Panc1 (cell line): Measurements from ENCODE around the gene SNU13. TPM values are rescaled to one million over a fixed set of nuclear protein-coding genes. Genes with fewer than 3 reads are reported as not detected.
"Not testable (repeated sequence)": the region's sequence is repeated elsewhere in the genome, so short reads cannot be mapped to it uniquely, and the experiment has no call there.

Experiments
- ATAC-seq: fragments of 200-7000 bp; cut with Tn5 transposase; 2 replicates; pipeline ENCODE4 v1.9.1; 2020; ENCODE audit warnings: mild to moderate bottlenecking, moderate library complexity
- BruUV-seq: library from RNA; stranded (reverse); fragments of 400-500 nt; replicated peaks from 2 replicates; lab custom pipeline; 2021; lab: Mats Ljungman, UMichigan
- CTCF ChIA-PET: fragments of 300-600 bp; sonication (Branson Sonifier 250); formaldehyde crosslinking; loops from one replicate; lab custom pipeline; 2022; ENCODE audit warnings: antibody characterized with exemption; lab: Charles Lee
- POLR2A ChIA-PET: fragments of 300-600 bp; sonication (Branson Sonifier 250); formaldehyde crosslinking; loops from one replicate; lab custom pipeline; 2022; ENCODE audit warnings: antibody characterized with exemption; lab: Charles Lee
- DNase-seq: peaks from one replicate; pipeline ENCODE4 v3.0.0-alpha.2; 2010; ENCODE audit warnings: low read depth, low spot score
- H3K27ac ChIP-seq: 2 replicates; pipeline ENCODE4 v1.5.1; 2011; ENCODE audit warnings: mild to moderate bottlenecking, low read length, inconsistent platforms
- H3K27me3 ChIP-seq: fragments of 200-500 bp; sonication (Bioruptor generic); 2 replicates; pipeline ENCODE4 v1.6.0; 2014; ENCODE audit warnings: low read length, inconsistent platforms; ENCODE audit not compliant: control insufficient read depth, insufficient read depth
- H3K36me3 ChIP-seq: fragments of 200-500 bp; sonication (Bioruptor generic); 2 replicates; pipeline ENCODE4 v1.5.1; 2014; ENCODE audit warnings: inconsistent platforms, mild to moderate bottlenecking, low read length, moderate library complexity; ENCODE audit not compliant: control insufficient read depth, insufficient read depth
- H3K4me1 ChIP-seq: 2 replicates; pipeline ENCODE4 v1.5.1; 2011; ENCODE audit warnings: inconsistent platforms, mild to moderate bottlenecking, low read length, moderate library complexity; ENCODE audit not compliant: control insufficient read depth, insufficient read depth
- H3K4me3 ChIP-seq, 2 experiments: 2 replicates each; pipeline ENCODE4 v1.5.1; 2011 to 2012; ENCODE audit warnings: low read depth in 2 of 2, low read length in 2 of 2, mild to moderate bottlenecking in 2 of 2, inconsistent platforms in 1 of 2, moderate library complexity in 1 of 2
- H3K9me3 ChIP-seq: fragments of 200-500 bp; sonication (Bioruptor generic); 2 replicates; pipeline ENCODE4 v1.5.1; 2014; ENCODE audit warnings: low read depth, mild to moderate bottlenecking, inconsistent platforms, low read length, moderate library complexity; ENCODE audit not compliant: control insufficient read depth, insufficient read depth
- POLR2AphosphoS5 ChIP-seq: IDR thresholded peaks from 2 replicates; pipeline ENCODE4 v1.6.1; 2012; ENCODE audit warnings: mild to moderate bottlenecking, low read depth, low read length, moderate library complexity
- SIN3A ChIP-seq: IDR thresholded peaks from 2 replicates; pipeline ENCODE4 v1.6.1; 2012; ENCODE audit warnings: low read depth, mild to moderate bottlenecking, low read length, moderate library complexity, borderline replicate concordance; ENCODE audit not compliant: insufficient read depth
- TCF7L2 ChIP-seq: IDR thresholded peaks from 2 replicates; pipeline ENCODE4 v1.6.1; 2011; ENCODE audit warnings: mild to moderate bottlenecking, low read depth, low read length, inconsistent platforms
- in situ Hi-C: cut with HindIII; loops from 2 replicates; pipeline ENCODE4 v1.10.0; 2016; ENCODE audit warnings: low sequenced_read_pairs, low pct_unique_long_range_greater_than_20kb
- intact Hi-C: fragments of 100-400 bp; cut with micrococcal nuclease; formaldehyde crosslinking; loops from one replicate; pipeline ENCODE4 v1.10.0; 2022; ENCODE audit not compliant: unreplicated experiment
- total RNA-seq: library from RNA; stranded (reverse); gene quantifications from one replicate; pipeline ENCODE4 v1.2.1, GENCODE V29; 2021; ENCODE audit not compliant: unreplicated experiment
- TF ChIP-seq, protein P1 (sequence below), 2 experiments: IDR thresholded peaks; 2 replicates each; pipeline ENCODE4 v1.6.1; 2011 to 2012; ENCODE audit warnings: low read depth in 2 of 2, control low read depth in 1 of 2, low read length in 1 of 2, mild to moderate bottlenecking in 1 of 2, moderate library complexity in 1 of 2; ENCODE audit not compliant: insufficient read depth in 1 of 2
- TF ChIP-seq, protein P2 (sequence below): fragments of 450-650 bp; IDR thresholded peaks from 2 replicates; pipeline ENCODE4 v1.5.1; 2017; ENCODE audit warnings: mild to moderate bottlenecking

SNU13 gene
- total RNA-seq, 1 experiment from 2014 or later, result 113 TPM

- DNase-seq (no peak), ATAC-seq (no peak)
- Histone ChIP-seq H3K36me3 (peaks cover 29% of the 10 kb centered on the region; the same call in 1 of the 2 replicates), H3K27me3 (no peaks in the 10 kb centered on the region), H3K9me3 (no peaks in the 10 kb centered on the region), H3K27ac (no peak overlapping the region), H3K4me1 (no peaks in the 10 kb centered on the region), H3K4me3 (no peak overlapping the region)
- BruUV-seq, result TSS peak; percentile 19
- CTCF ChIA-PET, result no interaction called here
- POLR2A ChIA-PET, result no interaction called here
- in situ Hi-C loops, result no loop called here
- intact Hi-C loops, result no loop called here
- no peak for TF ChIP-seq TCF7L2
- TF ChIP-seq, protein P1, sequence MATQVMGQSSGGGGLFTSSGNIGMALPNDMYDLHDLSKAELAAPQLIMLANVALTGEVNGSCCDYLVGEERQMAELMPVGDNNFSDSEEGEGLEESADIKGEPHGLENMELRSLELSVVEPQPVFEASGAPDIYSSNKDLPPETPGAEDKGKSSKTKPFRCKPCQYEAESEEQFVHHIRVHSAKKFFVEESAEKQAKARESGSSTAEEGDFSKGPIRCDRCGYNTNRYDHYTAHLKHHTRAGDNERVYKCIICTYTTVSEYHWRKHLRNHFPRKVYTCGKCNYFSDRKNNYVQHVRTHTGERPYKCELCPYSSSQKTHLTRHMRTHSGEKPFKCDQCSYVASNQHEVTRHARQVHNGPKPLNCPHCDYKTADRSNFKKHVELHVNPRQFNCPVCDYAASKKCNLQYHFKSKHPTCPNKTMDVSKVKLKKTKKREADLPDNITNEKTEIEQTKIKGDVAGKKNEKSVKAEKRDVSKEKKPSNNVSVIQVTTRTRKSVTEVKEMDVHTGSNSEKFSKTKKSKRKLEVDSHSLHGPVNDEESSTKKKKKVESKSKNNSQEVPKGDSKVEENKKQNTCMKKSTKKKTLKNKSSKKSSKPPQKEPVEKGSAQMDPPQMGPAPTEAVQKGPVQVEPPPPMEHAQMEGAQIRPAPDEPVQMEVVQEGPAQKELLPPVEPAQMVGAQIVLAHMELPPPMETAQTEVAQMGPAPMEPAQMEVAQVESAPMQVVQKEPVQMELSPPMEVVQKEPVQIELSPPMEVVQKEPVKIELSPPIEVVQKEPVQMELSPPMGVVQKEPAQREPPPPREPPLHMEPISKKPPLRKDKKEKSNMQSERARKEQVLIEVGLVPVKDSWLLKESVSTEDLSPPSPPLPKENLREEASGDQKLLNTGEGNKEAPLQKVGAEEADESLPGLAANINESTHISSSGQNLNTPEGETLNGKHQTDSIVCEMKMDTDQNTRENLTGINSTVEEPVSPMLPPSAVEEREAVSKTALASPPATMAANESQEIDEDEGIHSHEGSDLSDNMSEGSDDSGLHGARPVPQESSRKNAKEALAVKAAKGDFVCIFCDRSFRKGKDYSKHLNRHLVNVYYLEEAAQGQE (IDR thresholded peaks at IDR 0.05; ENCODE audit: insufficient read depth in 1 of 2, low read depth in 2 of 2, low read length in 1 of 2), result no peak
- no peak for TF ChIP-seq POLR2AphosphoS5
- TF ChIP-seq SIN3A, result no peak
- TF ChIP-seq, protein P2, sequence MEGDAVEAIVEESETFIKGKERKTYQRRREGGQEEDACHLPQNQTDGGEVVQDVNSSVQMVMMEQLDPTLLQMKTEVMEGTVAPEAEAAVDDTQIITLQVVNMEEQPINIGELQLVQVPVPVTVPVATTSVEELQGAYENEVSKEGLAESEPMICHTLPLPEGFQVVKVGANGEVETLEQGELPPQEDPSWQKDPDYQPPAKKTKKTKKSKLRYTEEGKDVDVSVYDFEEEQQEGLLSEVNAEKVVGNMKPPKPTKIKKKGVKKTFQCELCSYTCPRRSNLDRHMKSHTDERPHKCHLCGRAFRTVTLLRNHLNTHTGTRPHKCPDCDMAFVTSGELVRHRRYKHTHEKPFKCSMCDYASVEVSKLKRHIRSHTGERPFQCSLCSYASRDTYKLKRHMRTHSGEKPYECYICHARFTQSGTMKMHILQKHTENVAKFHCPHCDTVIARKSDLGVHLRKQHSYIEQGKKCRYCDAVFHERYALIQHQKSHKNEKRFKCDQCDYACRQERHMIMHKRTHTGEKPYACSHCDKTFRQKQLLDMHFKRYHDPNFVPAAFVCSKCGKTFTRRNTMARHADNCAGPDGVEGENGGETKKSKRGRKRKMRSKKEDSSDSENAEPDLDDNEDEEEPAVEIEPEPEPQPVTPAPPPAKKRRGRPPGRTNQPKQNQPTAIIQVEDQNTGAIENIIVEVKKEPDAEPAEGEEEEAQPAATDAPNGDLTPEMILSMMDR, result no peak
Observed at GRCh38 chr22:41636467-41636866, 52.2 kb downstream of the SNU13 start.

DNA sequence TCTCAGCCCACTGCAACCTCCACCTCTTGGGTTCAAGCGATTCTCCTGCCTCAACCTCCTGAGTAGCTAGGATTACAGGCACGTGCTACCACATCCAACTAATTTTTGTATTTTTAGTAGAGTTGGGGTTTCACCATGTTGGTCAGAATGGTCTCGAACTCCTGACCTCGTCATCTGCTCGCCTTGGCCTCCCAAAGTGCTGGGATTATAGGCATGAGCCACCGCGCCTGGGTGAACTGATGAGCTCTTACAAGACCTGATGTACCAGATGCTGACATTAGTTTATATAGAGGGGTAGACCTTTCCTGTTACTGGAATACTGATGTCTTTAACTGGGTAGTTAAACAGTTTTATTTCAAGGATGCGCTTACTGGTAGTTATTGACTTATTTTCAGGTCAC is 54.1 kb downstream of the SNU13 start:
- CTCF ChIA-PET, in situ Hi-C loops, BruUV-seq, DNase-seq, H3K9me3 ChIP-seq, H3K4me3 ChIP-seq, H3K27ac ChIP-seq, intact Hi-C loops, H3K4me1 ChIP-seq, ATAC-seq, H3K27me3 ChIP-seq: not testable (repeated sequence)
- POLR2A ChIA-PET, result interaction anchor here (0.7 kb wide), 1 partner anchor 10 kb away, joined by 3 read pairs; no protein-coding TSS in a partner anchor
- peaks cover 25% of the 10 kb centered on the region; the same call in 1 of the 2 replicates for H3K36me3 ChIP-seq

DNA sequence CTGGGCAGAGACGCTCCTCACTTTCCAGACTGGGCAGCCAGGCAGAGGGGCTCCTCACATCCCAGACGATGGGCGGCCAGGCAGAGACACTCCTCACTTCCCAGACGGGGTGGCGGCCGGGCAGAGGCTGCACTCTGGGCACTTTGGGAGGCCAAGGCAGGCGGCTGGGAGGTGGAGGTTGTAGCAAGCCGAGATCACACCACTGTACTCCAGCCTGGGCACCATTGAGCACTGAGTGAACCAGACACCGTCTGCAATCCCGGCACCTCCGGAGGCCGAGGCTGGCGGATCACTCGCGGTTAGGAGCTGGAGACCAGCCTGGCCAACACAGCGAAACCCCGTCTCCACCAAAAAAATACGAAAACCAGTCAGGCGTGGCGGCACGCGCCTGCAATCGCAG is 57.1 kb downstream of the SNU13 start:
- POLR2A ChIA-PET, DNase-seq, H3K4me3 ChIP-seq, CTCF ChIA-PET, H3K9me3 ChIP-seq, BruUV-seq, H3K27ac ChIP-seq, in situ Hi-C loops, ATAC-seq, H3K4me1 ChIP-seq, intact Hi-C loops, H3K27me3 ChIP-seq: not testable (repeated sequence)
- peaks cover 11% of the 10 kb centered on the region for H3K36me3 ChIP-seq

GRCh38 chr22:41631115-41631514 is 57.6 kb downstream of the SNU13 start:
- POLR2A ChIA-PET, ATAC-seq, H3K4me1 ChIP-seq, H3K27me3 ChIP-seq, DNase-seq, H3K36me3 ChIP-seq, CTCF ChIA-PET, BruUV-seq, H3K4me3 ChIP-seq, H3K27ac ChIP-seq, intact Hi-C loops, in situ Hi-C loops, H3K9me3 ChIP-seq: not testable (repeated sequence)
